HepG2 (cell line): ENCODE results near the gene SATB2. TPM values are rescaled to one million over a fixed set of nuclear protein-coding genes. Genes with fewer than 3 reads are reported as not detected.

Experiments used
- ATAC-seq: fragments of 200-7000 bp; cut with Tn5 transposase; 3 replicates; pipeline ENCODE4 v1.9.1; 2020; ENCODE audit warnings: mild to moderate bottlenecking, moderate library complexity
- BruUV-seq: library from RNA; stranded (reverse); fragments of 400-500 nt; replicated peaks from 2 replicates; lab custom pipeline; 2021; lab: Mats Ljungman, UMichigan
- CTCF ChIA-PET: fragments of 300-600 bp; formaldehyde crosslinking; extraction: SDS; loops from one replicate; lab custom pipeline; 2021; ENCODE audit warnings: low total read pairs, inconsistent platforms, low intra/inter-chr PET ratio; lab: Yijun Ruan, JAX
- POLR2A ChIA-PET: fragments of 350-600 bp; sonication (Branson Sonifier 250); formaldehyde crosslinking; loops from one replicate; lab custom pipeline; 2020; ENCODE audit warnings: antibody characterized with exemption, inconsistent platforms; lab: Yijun Ruan, JAX
- DNase-seq: peaks from one replicate; pipeline ENCODE4 v3.0.0-alpha.2; 2015; ENCODE audit warnings: low spot score
- FAIRE-seq: peaks from 3 replicates; lab custom pipeline; 2011; peaks lifted over from hg19 to GRCh38; lab: Jason Lieb, UNC
- H2AFZ ChIP-seq: one replicate; pipeline ENCODE4 v1.6.1; 2011; ENCODE audit warnings: low read length, inconsistent platforms
- H3K27ac ChIP-seq: fragments of 300-600 bp; 3 replicates; pipeline ENCODE4 v1.8.0; 2011; ENCODE audit warnings: mixed run types, mild to moderate bottlenecking, mixed read lengths, low read length, inconsistent platforms; ENCODE audit not compliant: insufficient read depth; ENCODE audit errors: extremely low read length
- H3K27me3 ChIP-seq, 2 experiments: fragments of 200-600 bp in 1 of 2; 2 replicates in 1 of 2; 3 replicates in 1 of 2; pipeline versions ENCODE4 v1.6.0 to v1.8.0; 2011; ENCODE audit warnings: low read length in 2 of 2, mild to moderate bottlenecking in 2 of 2, moderate library complexity in 2 of 2, inconsistent platforms in 1 of 2; ENCODE audit not compliant: insufficient read depth in 2 of 2, control insufficient read depth in 1 of 2
- H3K36me3 ChIP-seq, 2 experiments: fragments of 200-600 bp in 1 of 2; replicated peaks in 1 of 2; 2 replicates in 1 of 2; 3 replicates in 1 of 2; pipeline versions ENCODE4 v1.5.1 to v1.8.0; 2011; ENCODE audit warnings: low read length in 2 of 2, inconsistent platforms in 1 of 2; ENCODE audit not compliant: insufficient read depth in 2 of 2, control insufficient read depth in 1 of 2
- H3K4me1 ChIP-seq: 2 replicates; pipeline ENCODE4 v1.5.1; 2012; ENCODE audit warnings: low read length, inconsistent platforms; ENCODE audit not compliant: insufficient read depth
- H3K4me2 ChIP-seq: 2 replicates; pipeline ENCODE4 v1.6.0; 2011; ENCODE audit warnings: low read depth, low read length, inconsistent platforms
- H3K4me3 ChIP-seq, 3 experiments: fragments of 200-600 bp in 1 of 3; sonication (generic), shearing (Covaris generic) in 1 of 3; replicated peaks in 1 of 3; 2 replicates each; pipeline ENCODE4 v1.5.1; 2011 to 2016; ENCODE audit warnings: low read length in 3 of 3, inconsistent platforms in 2 of 3, low read depth in 2 of 3, mild to moderate bottlenecking in 2 of 3, control low read depth in 1 of 3, mixed read lengths in 1 of 3; ENCODE audit not compliant: insufficient read depth in 1 of 3
- H3K79me2 ChIP-seq: one replicate; pipeline ENCODE4 v1.6.1; 2011; ENCODE audit warnings: low read length, inconsistent platforms; ENCODE audit not compliant: insufficient read depth
- H3K9ac ChIP-seq: 2 replicates; pipeline ENCODE4 v1.6.0; 2011; ENCODE audit warnings: mild to moderate bottlenecking, low read depth, low read length, inconsistent platforms; ENCODE audit not compliant: insufficient read depth
- H3K9me3 ChIP-seq: 2 replicates; pipeline ENCODE4 v1.5.1; 2012; ENCODE audit warnings: mild to moderate bottlenecking, low read length
- H4K20me1 ChIP-seq: 2 replicates; pipeline ENCODE4 v1.6.0; 2011; ENCODE audit warnings: inconsistent platforms, mild to moderate bottlenecking, low read length, moderate library complexity; ENCODE audit not compliant: insufficient read depth
- HMG20A ChIP-seq: IDR thresholded peaks from 2 replicates; pipeline ENCODE4 v1.6.1; 2016; ENCODE audit warnings: borderline replicate concordance
- HNF1B ChIP-seq: sonication (generic); formaldehyde crosslinking; IDR thresholded peaks from 2 replicates; pipeline ENCODE4 v1.5.1; 2020; ENCODE audit warnings: mild to moderate bottlenecking, moderate library complexity, missing genetic modification reagents
- MIER2 ChIP-seq: IDR thresholded peaks from 2 replicates; pipeline ENCODE4 v1.6.1; 2016; ENCODE audit warnings: missing biosample characterization, missing genetic modification reagents
- SSRP1 ChIP-seq: IDR thresholded peaks from 2 replicates; pipeline ENCODE4 v1.6.1; 2016; ENCODE audit warnings: control low read depth
- TBX2 ChIP-seq: sonication (generic); formaldehyde crosslinking; IDR thresholded peaks from 2 replicates; pipeline ENCODE4 v1.5.0; 2020; ENCODE audit warnings: missing genetic modification reagents, mild to moderate bottlenecking, borderline replicate concordance
- THRA ChIP-seq: sonication (generic); formaldehyde crosslinking; IDR thresholded peaks from 2 replicates; pipeline ENCODE4 v1.4.0; 2020; ENCODE audit warnings: missing genetic modification reagents, borderline replicate concordance
- ZNF264 ChIP-seq: sonication (generic); formaldehyde crosslinking; IDR thresholded peaks from 2 replicates; pipeline ENCODE4 v1.4.0; 2020; ENCODE audit warnings: missing genetic modification reagents
- ZNF567 ChIP-seq: sonication (generic); formaldehyde crosslinking; IDR thresholded peaks from 2 replicates; pipeline ENCODE4 v1.8.1; 2023; ENCODE audit warnings: mild to moderate bottlenecking, missing genetic modification reagents, borderline replicate concordance
- WGBS: methylation state at CpG from one replicate; pipeline ENCODE4 v1.1.6; 2017; ENCODE audit warnings: low lambda C conversion rate; 5-methylcytosine and 5-hydroxymethylcytosine counted together
- in situ Hi-C: cut with HindIII; loops from 2 replicates; pipeline ENCODE4 v1.10.0; 2017; ENCODE audit warnings: low pct_unique_long_range_greater_than_20kb; ENCODE audit not compliant: extremely low pct_ligation_motif_present
- intact Hi-C: fragments of 100-400 bp; cut with micrococcal nuclease; formaldehyde crosslinking; loops from one replicate; pipeline ENCODE4 v1.10.0; 2022; ENCODE audit not compliant: unreplicated experiment
- polyA plus RNA-seq, 8 experiments: library from polyadenylated mRNA; depleted of rRNA in 3 of 8; stranded (reverse) in 7 of 8; unstranded in 1 of 8; fragments of >200 nt; fragmentation: Illumina TruSeq in 4 of 8; extraction: Trizol in 4 of 8; gene quantifications; 2 replicates each; pipeline versions ENCODE4 v1.2.1 to v1.2.3, GENCODE V29; 2011 to 2016; ENCODE audit warnings: low read depth in 4 of 8, missing spikeins in 1 of 8, mixed read lengths in 1 of 8; ENCODE audit not compliant: insufficient read depth in 1 of 8
- total RNA-seq, 5 experiments: library from RNA; depleted of rRNA; stranded (reverse); fragments of >200 nt; fragmentation: Illumina TruSeq; extraction: Trizol; gene quantifications; 2 replicates each; pipeline ENCODE4 v1.2.3, GENCODE V29; 2016; ENCODE audit warnings: low read depth in 1 of 5
- TF ChIP-seq, protein P1 (sequence below): sonication (generic); formaldehyde crosslinking; conservative IDR thresholded peaks from 2 replicates; pipeline ENCODE4 v1.8.0; 2022; ENCODE audit warnings: low read depth, missing genetic modification reagents
- TF ChIP-seq, protein P2 (sequence below): sonication (generic); formaldehyde crosslinking; IDR thresholded peaks from 2 replicates; pipeline ENCODE4 v1.5.0; 2020; ENCODE audit warnings: mild to moderate bottlenecking, missing genetic modification reagents

The SATB2 gene
- total and polyA plus RNA-seq, 2 of the 13 experiments (the other 11 are each of a cell fraction or from before 2014, with no cell fraction given), result 2.5 to 5.5 TPM

DNA sequence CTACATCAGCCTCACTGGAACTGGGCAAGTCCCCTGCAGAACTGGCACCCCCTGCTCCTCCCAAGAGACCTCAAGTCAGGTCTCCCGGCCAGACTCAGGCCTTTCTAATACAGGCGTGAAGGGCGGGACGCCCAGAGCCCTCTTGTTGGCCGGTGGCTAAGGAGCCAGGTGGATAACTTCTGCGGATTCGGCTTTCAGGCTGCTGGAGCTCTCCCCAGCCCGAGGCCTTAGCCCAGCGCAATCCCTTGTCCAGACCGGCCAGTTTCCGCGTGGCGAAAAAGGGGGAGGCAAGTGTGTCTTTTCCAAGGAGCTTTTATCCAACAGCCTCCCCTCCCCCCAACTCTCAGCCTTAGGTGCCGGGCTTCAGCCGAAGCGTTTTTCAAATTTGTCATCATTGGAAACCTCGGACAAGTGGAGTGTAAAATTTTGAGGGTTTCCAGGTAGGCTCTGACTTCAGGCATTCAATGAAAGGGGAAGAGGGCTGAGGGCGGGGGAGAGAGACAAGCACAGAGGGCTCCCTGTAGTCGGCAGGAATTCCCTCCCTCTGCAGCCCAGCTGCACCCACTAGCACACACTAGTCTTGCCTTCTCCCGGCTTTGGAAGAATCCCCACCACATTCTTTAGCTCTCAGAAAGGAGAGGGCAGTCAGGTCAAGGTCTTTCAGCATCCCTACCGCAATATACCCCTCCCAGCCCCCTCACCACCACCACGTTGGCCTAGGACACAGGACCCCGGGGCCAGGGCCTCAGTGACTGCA, 9.5 kb upstream of the SATB2 start:
- Histone ChIP-seq H3K27ac (no peak overlapping the region), H3K27me3 (peaks cover 28 to 98% of the 10 kb centered on the region in 2 experiments), H3K4me1 (peaks cover 28% of the 10 kb centered on the region), H3K4me2 (no peak overlapping the region), H3K9me3 (no peaks in the 10 kb centered on the region), H3K9ac (no peak overlapping the region), H3K36me3 (no peaks in the 10 kb centered on the region), H3K4me3 (no peak overlapping the region), H3K79me2 (no peaks in the 10 kb centered on the region), H2AFZ (no peak overlapping the region), H4K20me1 (peaks cover 3% of the 10 kb centered on the region; the same call in 1 of the 2 replicates)
- intact Hi-C loops, result no loop called here
- FAIRE-seq (no peak), DNase-seq (no peak), ATAC-seq (no peak)
- in situ Hi-C loops, result no loop called here
- ChIA-PET POLR2A (no interaction called here), CTCF (no interaction called here)
- TF ChIP-seq MIER2 (CRISPR knock-in tag) (no peak), HMG20A (CRISPR knock-in tag) (no peak), HNF1B (CRISPR knock-in tag) (no peak), ZNF264 (no peak), ZNF567 (CRISPR knock-in tag) (no peak), TBX2 (CRISPR knock-in tag) (no peak), SSRP1 (CRISPR knock-in tag) (no peak), THRA (CRISPR knock-in tag) (no peak)
- TF ChIP-seq, protein P1, sequence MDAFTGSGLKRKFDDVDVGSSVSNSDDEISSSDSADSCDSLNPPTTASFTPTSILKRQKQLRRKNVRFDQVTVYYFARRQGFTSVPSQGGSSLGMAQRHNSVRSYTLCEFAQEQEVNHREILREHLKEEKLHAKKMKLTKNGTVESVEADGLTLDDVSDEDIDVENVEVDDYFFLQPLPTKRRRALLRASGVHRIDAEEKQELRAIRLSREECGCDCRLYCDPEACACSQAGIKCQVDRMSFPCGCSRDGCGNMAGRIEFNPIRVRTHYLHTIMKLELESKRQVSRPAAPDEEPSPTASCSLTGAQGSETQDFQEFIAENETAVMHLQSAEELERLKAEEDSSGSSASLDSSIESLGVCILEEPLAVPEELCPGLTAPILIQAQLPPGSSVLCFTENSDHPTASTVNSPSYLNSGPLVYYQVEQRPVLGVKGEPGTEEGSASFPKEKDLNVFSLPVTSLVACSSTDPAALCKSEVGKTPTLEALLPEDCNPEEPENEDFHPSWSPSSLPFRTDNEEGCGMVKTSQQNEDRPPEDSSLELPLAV (CRISPR knock-in tag), result no peak
- TF ChIP-seq, protein P2, sequence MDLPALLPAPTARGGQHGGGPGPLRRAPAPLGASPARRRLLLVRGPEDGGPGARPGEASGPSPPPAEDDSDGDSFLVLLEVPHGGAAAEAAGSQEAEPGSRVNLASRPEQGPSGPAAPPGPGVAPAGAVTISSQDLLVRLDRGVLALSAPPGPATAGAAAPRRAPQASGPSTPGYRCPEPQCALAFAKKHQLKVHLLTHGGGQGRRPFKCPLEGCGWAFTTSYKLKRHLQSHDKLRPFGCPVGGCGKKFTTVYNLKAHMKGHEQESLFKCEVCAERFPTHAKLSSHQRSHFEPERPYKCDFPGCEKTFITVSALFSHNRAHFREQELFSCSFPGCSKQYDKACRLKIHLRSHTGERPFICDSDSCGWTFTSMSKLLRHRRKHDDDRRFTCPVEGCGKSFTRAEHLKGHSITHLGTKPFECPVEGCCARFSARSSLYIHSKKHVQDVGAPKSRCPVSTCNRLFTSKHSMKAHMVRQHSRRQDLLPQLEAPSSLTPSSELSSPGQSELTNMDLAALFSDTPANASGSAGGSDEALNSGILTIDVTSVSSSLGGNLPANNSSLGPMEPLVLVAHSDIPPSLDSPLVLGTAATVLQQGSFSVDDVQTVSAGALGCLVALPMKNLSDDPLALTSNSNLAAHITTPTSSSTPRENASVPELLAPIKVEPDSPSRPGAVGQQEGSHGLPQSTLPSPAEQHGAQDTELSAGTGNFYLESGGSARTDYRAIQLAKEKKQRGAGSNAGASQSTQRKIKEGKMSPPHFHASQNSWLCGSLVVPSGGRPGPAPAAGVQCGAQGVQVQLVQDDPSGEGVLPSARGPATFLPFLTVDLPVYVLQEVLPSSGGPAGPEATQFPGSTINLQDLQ, result no peak
- BruUV-seq, result no TSS peak
- WGBS, result 10% methylated on average over 12 of the region's 23 CpGs
